Nephron progenitor cell (in vitro differentiated cells): Measurements from ENCODE around the gene ZNF784.

Source experiments
- DNase-seq: peaks from one replicate; pipeline ENCODE4 v3.0.0; 2021
- H3K27ac Mint-ChIP-seq: 2 replicates; pipeline ENCODE4 v1.8.0; 2021; ENCODE audit warnings: mild to moderate bottlenecking, moderate library complexity, mixed read lengths
- H3K27me3 Mint-ChIP-seq: 2 replicates; pipeline ENCODE4 v1.8.0; 2021; ENCODE audit warnings: mild to moderate bottlenecking, low read depth, mixed read lengths; ENCODE audit not compliant: poor library complexity
- H3K36me3 Mint-ChIP-seq: 2 replicates; pipeline ENCODE4 v1.8.0; 2021; ENCODE audit warnings: low read depth, mixed read lengths
- H3K4me1 Mint-ChIP-seq: 2 replicates; pipeline ENCODE4 v1.8.0; 2021; ENCODE audit warnings: mixed read lengths
- H3K4me3 Mint-ChIP-seq: 2 replicates; pipeline ENCODE4 v1.8.0; 2021; ENCODE audit warnings: mild to moderate bottlenecking, moderate library complexity, mixed read lengths
- H3K9me3 Mint-ChIP-seq: 2 replicates; pipeline ENCODE4 v1.8.0; 2021; ENCODE audit warnings: mild to moderate bottlenecking, moderate library complexity, mixed read lengths
- TF ChIP-seq, protein P1 (sequence below): fragments of 200-600 bp; sonication (generic); IDR thresholded peaks from 2 replicates; pipeline ENCODE4 v1.5.0; 2021; ENCODE audit warnings: antibody characterized with exemption

The ZNF784 gene

GRCh38 chr19:55606817-55607216 lies 17.5 kb downstream of the ZNF784 start:
- peaks cover 49% of the 10 kb centered on the region for H3K36me3 Mint-ChIP-seq
- DNase-seq: no peak
- peaks cover 47% of the 10 kb centered on the region for H3K4me1 Mint-ChIP-seq
- H3K27me3 Mint-ChIP-seq: no peaks in the 10 kb centered on the region
- peak overlapping the region; percentile 95 for H3K4me3 Mint-ChIP-seq
- peak overlapping the region; percentile 98 for H3K27ac Mint-ChIP-seq
- H3K9me3 Mint-ChIP-seq: peaks cover 6% of the 10 kb centered on the region
- TF ChIP-seq, protein P1, sequence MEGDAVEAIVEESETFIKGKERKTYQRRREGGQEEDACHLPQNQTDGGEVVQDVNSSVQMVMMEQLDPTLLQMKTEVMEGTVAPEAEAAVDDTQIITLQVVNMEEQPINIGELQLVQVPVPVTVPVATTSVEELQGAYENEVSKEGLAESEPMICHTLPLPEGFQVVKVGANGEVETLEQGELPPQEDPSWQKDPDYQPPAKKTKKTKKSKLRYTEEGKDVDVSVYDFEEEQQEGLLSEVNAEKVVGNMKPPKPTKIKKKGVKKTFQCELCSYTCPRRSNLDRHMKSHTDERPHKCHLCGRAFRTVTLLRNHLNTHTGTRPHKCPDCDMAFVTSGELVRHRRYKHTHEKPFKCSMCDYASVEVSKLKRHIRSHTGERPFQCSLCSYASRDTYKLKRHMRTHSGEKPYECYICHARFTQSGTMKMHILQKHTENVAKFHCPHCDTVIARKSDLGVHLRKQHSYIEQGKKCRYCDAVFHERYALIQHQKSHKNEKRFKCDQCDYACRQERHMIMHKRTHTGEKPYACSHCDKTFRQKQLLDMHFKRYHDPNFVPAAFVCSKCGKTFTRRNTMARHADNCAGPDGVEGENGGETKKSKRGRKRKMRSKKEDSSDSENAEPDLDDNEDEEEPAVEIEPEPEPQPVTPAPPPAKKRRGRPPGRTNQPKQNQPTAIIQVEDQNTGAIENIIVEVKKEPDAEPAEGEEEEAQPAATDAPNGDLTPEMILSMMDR: no peak

DNA sequence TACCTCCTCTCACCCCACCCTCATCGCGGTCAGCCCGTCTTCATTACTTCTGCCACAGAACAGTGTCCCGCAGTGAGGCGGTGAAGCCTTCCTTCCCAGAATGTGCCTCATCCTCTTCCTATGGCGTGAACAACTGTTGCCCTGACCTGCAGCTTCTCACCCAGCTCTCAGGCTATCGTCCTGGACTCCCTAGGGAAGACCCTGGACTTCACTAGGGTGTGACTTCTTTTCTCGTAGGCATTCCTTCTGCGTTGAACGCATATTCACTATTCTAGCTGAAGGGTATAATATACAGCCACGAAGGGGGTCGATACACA lies 17.9 kb downstream of the ZNF784 start:
- peak overlapping the region; percentile 95 for H3K4me3 Mint-ChIP-seq
- TF ChIP-seq, protein P1: no peak
- no peak for DNase-seq
- peaks cover 6% of the 10 kb centered on the region for H3K9me3 Mint-ChIP-seq
- no peaks in the 10 kb centered on the region for H3K27me3 Mint-ChIP-seq
- H3K36me3 Mint-ChIP-seq: peaks cover 49% of the 10 kb centered on the region
- peak overlapping the region; percentile 98 for H3K27ac Mint-ChIP-seq
- H3K4me1 Mint-ChIP-seq: peaks cover 51% of the 10 kb centered on the region

DNA sequence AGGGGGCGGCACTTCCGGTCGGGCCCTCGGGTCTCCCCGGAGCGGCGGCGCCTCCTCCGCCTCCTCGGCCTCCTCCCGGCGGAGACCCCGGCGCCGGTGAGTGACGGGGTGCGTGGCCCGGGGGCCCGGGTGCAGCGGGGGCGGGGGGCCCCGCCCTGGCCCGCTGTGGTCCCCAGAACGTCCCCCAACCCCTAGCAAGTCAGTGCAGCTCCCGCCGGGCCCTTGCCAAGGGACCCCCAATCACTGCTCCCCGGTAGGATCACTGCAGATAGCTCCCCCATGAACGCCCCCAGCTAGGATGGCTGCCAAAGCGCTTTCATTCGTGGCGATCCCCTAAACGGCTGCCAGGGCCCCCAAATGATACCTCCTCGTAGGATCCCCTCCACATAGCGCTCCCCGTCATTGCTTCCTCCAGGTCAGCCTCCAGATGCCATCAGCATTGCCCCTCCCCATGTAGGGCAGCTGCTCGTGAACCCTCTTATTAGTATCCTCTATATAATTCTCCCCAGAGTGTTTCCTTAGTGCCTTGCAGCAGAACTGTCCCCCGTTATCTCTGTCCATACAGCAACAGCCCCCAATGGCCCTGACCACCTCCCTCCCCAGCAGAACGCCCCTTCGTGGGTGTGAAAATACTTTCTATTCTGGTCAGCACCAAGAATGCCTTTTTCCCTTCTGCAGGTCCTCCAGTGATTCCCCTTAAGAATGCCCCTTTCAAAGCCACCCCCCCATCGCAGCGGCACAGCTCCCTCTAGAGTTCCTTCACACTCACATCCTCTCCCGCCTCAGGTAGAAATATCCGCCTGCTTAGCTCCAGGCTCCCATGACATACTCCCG lies 18.5 kb downstream of the ZNF784 start, which contains the start of gene ZNF865:
Gene ZNF865 (plus strand): TSS at position 11 of the 834 bp plus-strand sequence. CDS start 7,972 bp downstream, outside the sequence.
- H3K4me3 Mint-ChIP-seq: peak within 1 kb of the TSS; percentile 95
- TF ChIP-seq, protein P1: peak; percentile 65
- no peaks in the 10 kb centered on the region for H3K27me3 Mint-ChIP-seq
- peaks cover 6% of the 10 kb centered on the region for H3K9me3 Mint-ChIP-seq
- H3K36me3 Mint-ChIP-seq: peaks cover 46% of the 10 kb centered on the region
- peak; percentile 79 for DNase-seq
- peaks cover 54% of the 10 kb centered on the region for H3K4me1 Mint-ChIP-seq
- H3K27ac Mint-ChIP-seq: peak within 1 kb of the TSS; percentile 98

DNA sequence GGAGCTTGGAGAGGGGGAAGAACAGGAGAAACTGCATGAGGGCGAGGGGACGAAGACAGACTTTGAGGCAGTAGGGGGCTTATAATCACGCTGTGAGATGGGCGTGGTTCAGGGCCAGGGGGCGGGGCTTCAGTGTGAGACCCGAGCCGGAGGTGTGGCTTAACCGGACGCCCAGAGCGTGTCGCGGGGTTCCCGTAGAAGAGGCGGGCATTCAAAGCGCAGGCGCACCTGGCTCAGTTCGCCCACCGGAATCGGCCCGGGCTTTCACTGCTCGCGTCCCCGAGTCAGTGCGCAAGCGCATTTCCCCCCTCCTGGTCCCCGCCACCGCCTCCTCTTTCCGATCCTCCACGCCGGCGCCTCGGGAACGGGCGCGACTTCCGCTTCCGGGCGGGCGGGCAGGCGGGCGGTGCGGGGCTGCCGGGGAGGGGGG lies 19.1 kb downstream of the ZNF784 start:
- Mint-ChIP-seq H3K27ac (peak overlapping the region; percentile 96), H3K9me3 (peaks cover 6% of the 10 kb centered on the region), H3K4me1 (peaks cover 51% of the 10 kb centered on the region), H3K4me3 (peak overlapping the region; percentile 85), H3K36me3 (peaks cover 40% of the 10 kb centered on the region), H3K27me3 (no peaks in the 10 kb centered on the region)
- DNase-seq: peak; percentile 99
- TF ChIP-seq, protein P1: no peak

GRCh38 chr19:55603581-55604292 lies 20.6 kb downstream of the ZNF784 start:
- peak overlapping the region; percentile 91 for H3K27ac Mint-ChIP-seq
- H3K27me3 Mint-ChIP-seq: no peaks in the 10 kb centered on the region
- no peak for DNase-seq
- peaks cover 28% of the 10 kb centered on the region for H3K36me3 Mint-ChIP-seq
- TF ChIP-seq, protein P1: no peak
- peak overlapping the region; percentile 85 for H3K4me3 Mint-ChIP-seq
- H3K9me3 Mint-ChIP-seq: peaks cover 6% of the 10 kb centered on the region
- H3K4me1 Mint-ChIP-seq: peaks cover 53% of the 10 kb centered on the region
